ENCODE measurements around the gene MLLT3. TPM values are rescaled to one million over a fixed set of nuclear protein-coding genes. Genes with fewer than 3 reads are reported as not detected.

Gene MLLT3
- total RNA-seq, 4 donors from 2014 or later, result 10.8 to 17.5 (median 12.4) TPM

DNA sequence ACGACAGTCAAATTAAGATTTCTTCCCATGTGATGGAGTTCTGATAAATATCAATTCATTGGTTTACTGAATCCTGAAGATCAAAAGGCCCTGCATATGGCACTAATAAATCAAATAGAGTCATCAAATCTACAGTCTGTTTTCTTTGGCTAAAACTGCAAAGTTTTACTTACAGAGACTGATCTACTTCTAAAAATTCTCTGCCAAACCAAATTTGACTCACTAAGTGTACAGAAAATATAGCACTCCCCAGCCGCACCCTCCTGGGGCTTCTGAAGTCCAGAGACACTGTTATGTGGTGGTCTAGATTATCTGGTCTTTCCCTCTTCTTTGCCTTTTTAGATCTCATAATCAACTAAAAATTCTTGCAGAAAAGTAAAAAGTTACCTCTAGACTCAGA is 237.7 kb downstream of the MLLT3 start:
- Histone ChIP-seq H3K36me3 (no peaks in the 10 kb centered on the region), H3K27me3 (no peaks in the 10 kb centered on the region), H3K9me3 (no peaks in the 10 kb centered on the region), H3K27ac (no peak overlapping the region), H3K4me3 (no peak overlapping the region), H3K4me1 (no peaks in the 10 kb centered on the region)
- 72% methylated on average over 2 of the region's 2 CpGs for WGBS
- DNase-seq (ENCODE audit: low spot score in 2 of 2), result no peak
- no peak for TF ChIP-seq POLR2AphosphoS5 (IDR thresholded peaks at IDR 0.05)
- TF ChIP-seq EP300 (IDR thresholded peaks at IDR 0.05), result no peak
- TF ChIP-seq, protein P1, sequence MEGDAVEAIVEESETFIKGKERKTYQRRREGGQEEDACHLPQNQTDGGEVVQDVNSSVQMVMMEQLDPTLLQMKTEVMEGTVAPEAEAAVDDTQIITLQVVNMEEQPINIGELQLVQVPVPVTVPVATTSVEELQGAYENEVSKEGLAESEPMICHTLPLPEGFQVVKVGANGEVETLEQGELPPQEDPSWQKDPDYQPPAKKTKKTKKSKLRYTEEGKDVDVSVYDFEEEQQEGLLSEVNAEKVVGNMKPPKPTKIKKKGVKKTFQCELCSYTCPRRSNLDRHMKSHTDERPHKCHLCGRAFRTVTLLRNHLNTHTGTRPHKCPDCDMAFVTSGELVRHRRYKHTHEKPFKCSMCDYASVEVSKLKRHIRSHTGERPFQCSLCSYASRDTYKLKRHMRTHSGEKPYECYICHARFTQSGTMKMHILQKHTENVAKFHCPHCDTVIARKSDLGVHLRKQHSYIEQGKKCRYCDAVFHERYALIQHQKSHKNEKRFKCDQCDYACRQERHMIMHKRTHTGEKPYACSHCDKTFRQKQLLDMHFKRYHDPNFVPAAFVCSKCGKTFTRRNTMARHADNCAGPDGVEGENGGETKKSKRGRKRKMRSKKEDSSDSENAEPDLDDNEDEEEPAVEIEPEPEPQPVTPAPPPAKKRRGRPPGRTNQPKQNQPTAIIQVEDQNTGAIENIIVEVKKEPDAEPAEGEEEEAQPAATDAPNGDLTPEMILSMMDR (IDR thresholded peaks at IDR 0.05), result no peak
- no peak for TF ChIP-seq POLR2A (IDR thresholded peaks at IDR 0.05)

GRCh38 chr9:20382460-20383071 is 239.7 kb downstream of the MLLT3 start:
- Histone ChIP-seq H3K4me1 (no peaks in the 10 kb centered on the region), H3K36me3 (no peaks in the 10 kb centered on the region), H3K9me3 (no peaks in the 10 kb centered on the region), H3K27ac (no peak overlapping the region), H3K27me3 (no peaks in the 10 kb centered on the region), H3K4me3 (no peak overlapping the region)
- TF ChIP-seq POLR2AphosphoS5 (IDR thresholded peaks at IDR 0.05) (no peak), POLR2A (IDR thresholded peaks at IDR 0.05) (no peak), EP300 (IDR thresholded peaks at IDR 0.05) (no peak)
- TF ChIP-seq, protein P1 (IDR thresholded peaks at IDR 0.05), result no peak
- 71% methylated on average over 2 of the region's 2 CpGs for WGBS
- DNase-seq (ENCODE audit: low spot score in 2 of 2), result no peak

- Histone ChIP-seq H3K9me3 (no peaks in the 10 kb centered on the region), H3K27ac (no peak overlapping the region), H3K4me3 (no peak overlapping the region), H3K27me3 (no peaks in the 10 kb centered on the region), H3K4me1 (no peaks in the 10 kb centered on the region), H3K36me3 (no peaks in the 10 kb centered on the region)
- TF ChIP-seq EP300 (IDR thresholded peaks at IDR 0.05), result no peak
- TF ChIP-seq POLR2AphosphoS5 (IDR thresholded peaks at IDR 0.05), result no peak
- TF ChIP-seq, protein P1 (IDR thresholded peaks at IDR 0.05), result no peak
- TF ChIP-seq POLR2A (IDR thresholded peaks at IDR 0.05), result no peak
- no peak for DNase-seq (ENCODE audit: low spot score in 2 of 2)
- 85% methylated on average over 5 of the region's 5 CpGs for WGBS
Observed at GRCh38 chr9:20380546-20380945, 241.8 kb downstream of the MLLT3 start.

DNA sequence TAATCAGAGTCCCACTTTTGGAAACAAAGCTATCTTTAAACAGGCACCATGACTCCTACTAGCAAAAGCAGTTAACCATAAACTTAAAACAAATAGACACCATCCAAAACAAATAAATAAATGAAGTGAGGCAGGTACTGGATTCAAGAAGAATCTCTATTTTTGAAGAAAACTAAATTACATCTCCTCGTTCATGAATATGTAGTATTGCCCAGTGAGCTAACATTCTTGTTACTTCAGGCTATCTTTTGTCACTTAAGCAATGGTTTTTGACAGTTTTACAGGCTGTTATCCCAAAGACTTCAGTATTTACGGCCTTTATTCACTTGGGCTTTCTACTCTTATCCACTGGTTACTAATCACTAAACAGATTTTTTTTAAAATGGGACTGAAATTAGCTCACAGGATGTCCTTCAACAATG is 242.5 kb downstream of the MLLT3 start:
- no peak for DNase-seq (ENCODE audit: low spot score in 2 of 2)
- H3K4me3 ChIP-seq, result no peak overlapping the region
- H3K9me3 ChIP-seq, result no peaks in the 10 kb centered on the region
- TF ChIP-seq POLR2AphosphoS5 (IDR thresholded peaks at IDR 0.05) (no peak), POLR2A (IDR thresholded peaks at IDR 0.05) (no peak), EP300 (IDR thresholded peaks at IDR 0.05) (no peak)
- TF ChIP-seq, protein P1 (IDR thresholded peaks at IDR 0.05), result no peak
- no peaks in the 10 kb centered on the region for H3K36me3 ChIP-seq
- 87% methylated on average over 2 of the region's 2 CpGs for WGBS
- no peaks in the 10 kb centered on the region for H3K4me1 ChIP-seq
- no peaks in the 10 kb centered on the region for H3K27me3 ChIP-seq
- no peak overlapping the region for H3K27ac ChIP-seq

DNA sequence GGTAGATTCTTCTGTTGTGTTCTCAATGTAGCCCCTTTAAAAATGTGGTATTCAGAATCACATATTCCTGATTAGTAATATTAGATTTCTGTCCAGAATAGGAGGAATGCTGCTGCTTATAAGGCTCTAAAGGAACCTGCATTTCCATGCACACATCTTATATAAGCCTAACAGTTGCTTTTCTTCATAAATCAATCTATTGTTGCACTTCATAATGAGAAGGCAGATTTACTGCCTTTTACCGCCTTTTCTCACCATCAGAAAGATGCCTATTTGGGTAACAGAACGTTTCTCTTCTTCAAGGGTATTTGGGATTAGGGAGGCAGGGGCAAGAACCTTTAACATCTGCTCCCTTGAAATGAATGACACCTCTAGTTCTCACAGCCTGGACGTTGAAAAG is 243.4 kb downstream of the MLLT3 start:
- Histone ChIP-seq H3K27me3 (no peaks in the 10 kb centered on the region), H3K4me1 (no peaks in the 10 kb centered on the region), H3K27ac (no peak overlapping the region), H3K9me3 (no peaks in the 10 kb centered on the region), H3K36me3 (no peaks in the 10 kb centered on the region), H3K4me3 (no peak overlapping the region)
- 79% methylated on average over 3 of the region's 3 CpGs for WGBS
- TF ChIP-seq POLR2A (IDR thresholded peaks at IDR 0.05) (no peak), EP300 (IDR thresholded peaks at IDR 0.05) (no peak), POLR2AphosphoS5 (IDR thresholded peaks at IDR 0.05) (no peak)
- TF ChIP-seq, protein P1 (IDR thresholded peaks at IDR 0.05), result no peak
- DNase-seq (ENCODE audit: low spot score in 2 of 2), result no peak

All from suprapubic skin (tissue), 4 donors.